Stimulated activated naive CD4-positive, alpha-beta T cell (primary cell): ENCODE results near the gene PDPR.
"Not testable (repeated sequence)": the region's sequence is repeated elsewhere in the genome, so short reads cannot be mapped to it uniquely, and the experiment has no call there.

Experiments
- DNase-seq, 6 experiments: peaks; one replicate each; lab custom pipeline; 2025; lab: John Stamatoyannopoulos, UW

PDPR gene

GRCh38 chr16:70162041-70162451, 47.9 kb downstream of the PDPR start:
- no peak for DNase-seq

- no peak for DNase-seq
These were observed 49.5 kb downstream of the PDPR start for GRCh38 chr16:70163596-70163995.

- not testable (repeated sequence) for DNase-seq
These were observed 52.6 kb downstream of the PDPR start for GRCh38 chr16:70166688-70167087.

GRCh38 chr16:70173212-70173837, 59.2 kb downstream of the PDPR start, which contains the start of gene CLEC18C:
CLEC18C (plus strand) TSS chr16:70173787; CDS start chr16:70174279, 492 bp downstream.
- DNase-seq = not testable (repeated sequence)

- not testable (repeated sequence) for DNase-seq
These were observed 59.8 kb downstream of the PDPR start for GRCh38 chr16:70173916-70174315.

GRCh38 chr16:70174387-70174932, 60.3 kb downstream of the PDPR start:
- not testable (repeated sequence) for DNase-seq

GRCh38 chr16:70187858-70188607, 73.9 kb downstream of the PDPR start:
- DNase-seq = not testable (repeated sequence)

GRCh38 chr16:70188608-70188915, 74.4 kb downstream of the PDPR start:
- DNase-seq = not testable (repeated sequence)

GRCh38 chr16:70190574-70190973, 76.4 kb downstream of the PDPR start:
- DNase-seq = not testable (repeated sequence)

- DNase-seq = not testable (repeated sequence)
These were observed 82.7 kb downstream of the PDPR start for GRCh38 chr16:70196683-70197300.

- not testable (repeated sequence) for DNase-seq
These were observed 83.5 kb downstream of the PDPR start for GRCh38 chr16:70197611-70198010.

- DNase-seq = not testable (repeated sequence)
These were observed 84.1 kb downstream of the PDPR start for GRCh38 chr16:70198230-70198629.

GRCh38 chr16:70198666-70199065, 84.5 kb downstream of the PDPR start:
- DNase-seq = not testable (repeated sequence)

GRCh38 chr16:70199170-70199569, 85.0 kb downstream of the PDPR start:
- not testable (repeated sequence) for DNase-seq

- not testable (repeated sequence) for DNase-seq
These were observed 85.9 kb downstream of the PDPR start for GRCh38 chr16:70200063-70200462.

GRCh38 chr16:70203508-70203907, 89.4 kb downstream of the PDPR start:
- DNase-seq = not testable (repeated sequence)

- not testable (repeated sequence) for DNase-seq
These were observed 89.9 kb downstream of the PDPR start for GRCh38 chr16:70204010-70204409.

- DNase-seq = not testable (repeated sequence)
These were observed 90.7 kb downstream of the PDPR start for GRCh38 chr16:70204668-70205405.

GRCh38 chr16:70206382-70206781, 92.2 kb downstream of the PDPR start:
- not testable (repeated sequence) for DNase-seq
